SU-DHL-6 (cell line): ENCODE results near the gene BPIFB6.

ENCODE experiments used
- CTCF ChIP-seq: fragments of 200-600 bp; sonication (generic); IDR thresholded peaks from one replicate; pipeline ENCODE4 v1.5.1; 2017; ENCODE audit warnings: antibody characterized with exemption, mild to moderate bottlenecking, low read length, moderate library complexity; ENCODE audit not compliant: insufficient read depth, poor library complexity, severe bottlenecking
- EZH2phosphoT487 ChIP-seq: fragments of 200-600 bp; sonication (generic), shearing (Covaris generic); conservative IDR thresholded peaks from 2 replicates; pipeline ENCODE4 v1.6.1; 2018; ENCODE audit warnings: mild to moderate bottlenecking, antibody characterized with exemption, low read length, moderate library complexity, mixed read lengths

DNA sequence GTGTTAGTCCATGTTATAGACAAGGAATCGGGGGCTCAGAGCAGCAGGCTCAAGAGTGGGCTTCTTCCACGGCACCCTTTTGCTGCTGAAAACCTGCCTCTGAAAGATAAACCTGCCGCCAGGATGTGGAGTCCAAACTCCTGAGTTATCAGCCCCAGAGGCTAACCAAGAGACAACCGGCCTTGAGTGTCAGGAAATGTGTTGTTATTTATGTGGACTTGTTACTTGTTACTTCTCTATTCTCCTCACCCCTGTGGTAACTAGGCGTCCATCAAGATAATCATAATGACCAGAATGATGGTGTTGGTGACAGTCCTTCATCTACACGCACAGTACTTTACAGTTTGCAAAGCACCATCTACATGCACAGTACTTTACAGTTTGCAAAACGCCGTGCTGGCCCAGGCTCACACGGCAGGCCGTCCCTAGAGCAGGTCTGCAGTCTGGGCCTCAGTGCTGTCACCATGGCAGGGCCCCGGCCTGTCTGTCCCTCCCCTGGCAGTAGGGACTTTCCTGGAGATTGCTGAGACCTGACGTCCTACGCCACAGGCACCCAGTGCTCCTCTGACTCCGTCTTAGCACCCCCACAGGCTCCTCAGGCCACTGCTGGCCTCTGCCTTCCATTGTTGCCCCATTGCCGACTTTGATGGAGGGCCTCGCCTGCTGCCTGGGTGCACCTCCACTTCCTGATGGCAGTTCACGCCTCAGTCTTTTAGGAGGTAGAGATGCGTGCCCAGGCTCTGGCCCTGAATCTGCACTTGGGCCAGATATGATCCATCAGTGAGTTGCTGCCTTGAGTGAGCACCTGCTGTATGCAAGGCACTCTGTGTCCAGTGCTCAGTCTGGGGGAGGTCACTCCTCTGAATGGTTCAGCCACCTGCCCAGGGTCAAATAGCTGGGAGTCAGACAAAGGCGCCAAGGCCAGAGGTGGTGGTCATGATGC lies 38.9 kb downstream of the BPIFB6 start:
- no peak for TF ChIP-seq CTCF
- TF ChIP-seq EZH2phosphoT487 = no peak
